AG04449 (cell line): ENCODE data around the gene ISM1.

Experiments
- CTCF ChIA-PET: fragments of 350-600 bp; formaldehyde crosslinking; extraction: SDS; loops from one replicate; lab custom pipeline; 2021; ENCODE audit warnings: antibody characterized with exemption; lab: Yijun Ruan, JAX
- POLR2A ChIA-PET: fragments of 400-600, 350-600 bp; formaldehyde crosslinking; extraction: SDS; loops from one replicate; lab custom pipeline; 2020; ENCODE audit warnings: antibody characterized with exemption, inconsistent platforms; lab: Yijun Ruan, JAX
- DNase-seq: peaks from one replicate; pipeline ENCODE4 v3.0.0-alpha.2; 2010; ENCODE audit warnings: low read depth, low spot score
- H3K4me3 ChIP-seq: 2 replicates; pipeline ENCODE4 v1.5.1; 2011; ENCODE audit warnings: low read depth, mild to moderate bottlenecking, control low read depth, low read length
- CTCF ChIP-seq: IDR thresholded peaks from one replicate; pipeline ENCODE4 v1.5.1; 2011; ENCODE audit warnings: mild to moderate bottlenecking, moderate library complexity, low read length, control low read depth, inconsistent platforms; ENCODE audit not compliant: insufficient read depth; ENCODE audit errors: missing control alignments

The ISM1 gene

GRCh38 chr20:13286052-13286451, 65.0 kb downstream of the ISM1 start:
- CTCF ChIA-PET = no interaction called here

GRCh38 chr20:13286607-13287006, 65.5 kb downstream of the ISM1 start:
- POLR2A ChIA-PET = no interaction called here
- CTCF ChIA-PET = no interaction called here
- TF ChIP-seq CTCF = no peak
- H3K4me3 ChIP-seq = no peak overlapping the region
- DNase-seq = no peak

More at GRCh38 chr20:13286052-13286451, 65.0 kb downstream of the ISM1 start:
- TF ChIP-seq CTCF = no peak
- no peak overlapping the region for H3K4me3 ChIP-seq
- POLR2A ChIA-PET = no interaction called here
- DNase-seq = no peak

GRCh38 chr20:13288357-13288756, 67.3 kb downstream of the ISM1 start:
- POLR2A ChIA-PET = no interaction called here
- CTCF ChIA-PET = no interaction called here
- no peak for TF ChIP-seq CTCF
- H3K4me3 ChIP-seq = no peak overlapping the region
- DNase-seq = no peak

GRCh38 chr20:13289031-13289430, 68.0 kb downstream of the ISM1 start:
- TF ChIP-seq CTCF = no peak
- no peak for DNase-seq
- H3K4me3 ChIP-seq = no peak overlapping the region
- CTCF ChIA-PET = no interaction called here
- POLR2A ChIA-PET = no interaction called here

GRCh38 chr20:13290724-13291123, 69.7 kb downstream of the ISM1 start:
- TF ChIP-seq CTCF = no peak
- ChIA-PET POLR2A (no interaction called here), CTCF (interaction anchor here (1.2 kb wide), 1 partner anchor 11 kb away, joined by 3 read pairs; no protein-coding TSS in a partner anchor)
- no peak overlapping the region for H3K4me3 ChIP-seq
- no peak for DNase-seq

- CTCF ChIA-PET = interaction anchor here (1.2 kb wide), 1 partner anchor 11 kb away, joined by 3 read pairs; no protein-coding TSS in a partner anchor
- no peak for DNase-seq
- TF ChIP-seq CTCF = no peak
- no peak overlapping the region for H3K4me3 ChIP-seq
- POLR2A ChIA-PET = no interaction called here
These were observed 70.1 kb downstream of the ISM1 start for GRCh38 chr20:13291157-13291556.
